ENCODE measurements around the gene RTN4IP1.

GRCh38 chr6:106599440-106599839 is 29.9 kb downstream of the RTN4IP1 start:
- TF ChIP-seq E2F5 (CRISPR knock-in tag; IDR thresholded peaks at IDR 0.05) (no peak), ATF1 (CRISPR knock-in tag; IDR thresholded peaks at IDR 0.05) (no peak), SP1 (CRISPR knock-in tag; conservative IDR thresholded peaks at IDR 0.05) (no peak)

Measured in WTC11 (cell line).